ENCODE data around the gene TENT4B.
"Not testable (repeated sequence)": the region's sequence is repeated elsewhere in the genome, so short reads cannot be mapped to it uniquely, and the experiment has no call there.

TENT4B gene

DNA sequence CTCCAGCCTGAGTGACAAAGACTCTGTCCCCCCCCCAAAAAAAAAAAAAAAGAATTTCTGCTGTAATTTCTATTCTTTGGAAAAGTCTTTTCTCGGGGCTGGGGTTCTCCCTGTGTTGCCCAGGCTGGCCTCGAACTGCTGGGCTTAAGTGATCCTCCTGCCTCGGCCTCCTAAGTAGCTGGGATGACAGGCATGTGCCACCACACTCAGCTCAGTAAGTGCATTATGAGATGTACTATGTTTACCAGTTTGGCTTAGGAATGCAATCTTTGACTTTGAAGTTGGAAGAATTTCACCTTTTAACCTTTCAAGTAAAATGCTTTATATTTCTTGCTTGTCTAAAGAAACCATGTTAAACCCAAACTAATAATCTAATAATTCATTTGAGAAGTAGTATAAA is 85.2 kb downstream of the TENT4B start:
- DNase-seq = no peak

DNA sequence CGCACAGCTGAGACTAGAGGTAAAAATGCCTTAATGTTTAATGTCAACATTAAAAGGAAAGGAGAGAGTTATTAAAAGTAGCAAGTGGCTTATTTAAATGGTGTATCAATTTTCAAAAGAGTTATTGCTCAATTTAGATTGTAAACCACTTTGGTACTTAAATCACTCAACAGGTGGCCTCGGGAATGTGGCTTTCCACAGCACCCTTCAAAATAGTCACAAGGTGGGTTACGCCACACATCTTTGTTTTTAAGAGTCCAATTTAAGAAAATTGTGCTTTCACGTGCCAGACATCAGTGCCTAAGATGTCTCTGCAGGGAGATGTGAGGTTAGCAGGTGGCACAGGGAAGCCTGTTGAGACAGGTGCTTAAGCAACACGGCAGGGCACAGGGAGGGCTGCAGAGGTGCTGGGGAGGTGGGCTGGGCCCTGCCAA is 85.8 kb downstream of the TENT4B start:
- DNase-seq = no peak

DNA sequence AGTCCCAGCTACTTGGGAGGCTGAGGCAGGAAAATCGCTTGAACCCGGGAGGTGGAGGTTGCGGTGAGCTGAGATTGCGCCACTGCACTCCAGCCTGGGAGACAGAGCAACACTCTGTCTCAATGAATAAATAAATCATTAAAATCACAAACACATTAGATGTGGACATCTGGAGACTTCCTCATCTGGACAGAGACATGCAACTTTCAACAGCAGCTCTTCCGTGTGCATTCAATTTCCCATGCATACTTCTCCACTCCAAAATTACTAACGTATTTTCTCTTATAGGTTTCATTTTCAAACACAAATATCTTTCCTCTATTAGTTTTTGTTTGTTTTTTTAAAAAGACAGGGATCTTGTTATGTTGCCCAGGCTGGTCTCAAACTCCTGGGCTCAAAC is 89.9 kb downstream of the TENT4B start:
- DNase-seq = not testable (repeated sequence)

DNA sequence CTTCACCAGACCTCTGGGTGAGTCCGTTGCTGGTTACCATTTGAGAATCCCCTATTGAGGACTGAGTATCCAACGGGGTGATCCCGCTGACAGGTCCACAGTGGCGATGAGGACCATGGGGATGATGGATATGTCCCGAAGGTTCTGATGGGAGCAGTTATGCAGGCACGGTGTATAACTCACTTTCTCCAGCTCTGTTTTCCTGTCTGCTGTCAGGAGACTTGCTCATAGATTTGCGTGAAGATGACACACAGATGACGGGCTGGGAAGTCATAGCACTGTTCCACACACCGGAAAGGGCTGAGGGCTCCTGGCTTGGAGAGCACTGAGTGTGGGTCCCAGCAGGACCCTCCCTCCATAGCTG is 91.0 kb downstream of the TENT4B start:
- no peak for DNase-seq

DNA sequence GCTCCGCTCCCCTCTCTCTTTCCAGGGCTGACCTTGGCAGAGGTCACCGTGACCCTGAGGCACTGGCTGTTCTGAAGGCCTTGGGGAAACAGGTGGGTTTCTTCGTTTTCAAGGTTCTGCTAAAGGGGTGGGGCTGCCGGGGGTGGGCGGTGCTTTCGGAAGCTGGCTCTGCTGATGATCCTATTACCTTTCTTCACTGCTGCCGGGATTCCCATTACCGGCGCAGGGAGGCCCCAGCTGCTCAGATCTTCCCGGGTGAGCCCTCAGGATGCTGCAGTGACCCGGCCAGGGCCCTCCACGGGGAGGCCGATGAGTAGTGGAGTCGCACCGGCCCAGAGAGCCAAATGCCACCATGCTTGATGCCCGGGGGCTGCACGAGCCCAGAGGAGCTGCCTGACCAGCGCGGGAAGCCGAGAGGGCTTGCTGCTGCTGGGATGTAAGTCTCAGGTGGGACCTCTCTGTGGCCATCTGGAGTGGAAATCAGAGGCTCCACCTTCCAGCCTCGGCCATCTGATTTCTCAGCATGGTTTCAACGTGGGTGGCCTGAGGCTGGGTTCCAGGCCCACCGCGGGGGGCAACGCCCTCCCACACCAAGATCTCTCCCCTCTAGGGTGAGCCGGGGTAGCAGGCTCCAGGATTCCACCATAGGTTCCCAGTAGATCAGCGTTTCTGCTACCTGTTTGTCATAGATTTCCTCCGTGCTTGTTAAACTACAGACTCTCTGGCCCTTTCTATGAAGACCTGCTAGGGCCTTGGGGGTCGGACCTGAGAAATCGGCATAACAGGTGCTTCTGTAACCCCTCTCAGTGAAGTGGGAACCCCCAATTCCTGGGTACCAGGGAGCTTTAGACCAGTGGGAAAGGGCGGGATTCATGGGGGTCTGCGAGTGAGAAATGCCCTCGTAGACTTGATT is 91.7 kb downstream of the TENT4B start:
- no peak for DNase-seq

DNA sequence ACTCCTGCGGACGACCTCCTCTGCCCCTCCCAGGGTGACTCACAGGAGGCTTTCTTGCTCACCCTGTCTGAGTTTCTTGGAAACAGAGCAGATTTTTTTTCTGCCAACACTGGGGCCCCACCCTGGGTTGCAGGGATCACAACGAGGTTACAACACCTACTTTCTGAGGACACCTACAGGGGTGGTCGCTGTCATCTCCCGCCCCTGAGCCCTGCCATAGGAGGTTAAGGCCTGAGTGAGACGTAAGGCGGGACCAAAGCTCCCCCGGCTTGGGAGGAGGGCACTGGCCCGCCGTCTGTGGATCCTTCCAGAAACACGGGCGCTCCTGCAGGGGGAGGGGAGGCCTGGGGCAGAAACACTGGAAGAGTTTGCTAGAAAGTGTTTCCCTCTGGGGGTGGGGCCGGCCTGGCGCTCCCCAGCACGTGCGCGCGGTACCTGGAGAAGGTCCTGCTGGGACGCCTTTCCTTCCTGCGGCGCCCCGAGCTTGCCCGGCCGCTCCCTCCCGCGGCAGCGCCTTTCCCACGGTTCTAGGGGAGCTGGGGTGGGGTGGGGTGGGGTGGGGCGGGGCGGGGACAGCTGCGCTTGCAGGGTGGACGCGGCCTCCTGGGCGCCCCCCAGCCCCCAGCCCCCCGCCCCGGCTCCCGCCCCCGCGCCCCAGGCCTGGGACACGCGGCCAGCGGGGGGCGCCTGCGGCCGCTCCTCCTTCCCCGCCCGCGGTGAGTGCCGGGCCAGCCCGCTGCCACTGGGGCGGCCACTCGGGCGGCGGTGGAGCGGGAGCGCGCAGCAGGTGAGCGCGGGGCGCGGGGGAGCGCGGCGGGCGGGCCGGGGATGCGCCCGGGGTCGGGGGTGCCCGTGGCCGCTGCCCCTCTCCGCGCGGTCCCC is 92.6 kb downstream of the TENT4B start:
- DNase-seq = no peak

DNA sequence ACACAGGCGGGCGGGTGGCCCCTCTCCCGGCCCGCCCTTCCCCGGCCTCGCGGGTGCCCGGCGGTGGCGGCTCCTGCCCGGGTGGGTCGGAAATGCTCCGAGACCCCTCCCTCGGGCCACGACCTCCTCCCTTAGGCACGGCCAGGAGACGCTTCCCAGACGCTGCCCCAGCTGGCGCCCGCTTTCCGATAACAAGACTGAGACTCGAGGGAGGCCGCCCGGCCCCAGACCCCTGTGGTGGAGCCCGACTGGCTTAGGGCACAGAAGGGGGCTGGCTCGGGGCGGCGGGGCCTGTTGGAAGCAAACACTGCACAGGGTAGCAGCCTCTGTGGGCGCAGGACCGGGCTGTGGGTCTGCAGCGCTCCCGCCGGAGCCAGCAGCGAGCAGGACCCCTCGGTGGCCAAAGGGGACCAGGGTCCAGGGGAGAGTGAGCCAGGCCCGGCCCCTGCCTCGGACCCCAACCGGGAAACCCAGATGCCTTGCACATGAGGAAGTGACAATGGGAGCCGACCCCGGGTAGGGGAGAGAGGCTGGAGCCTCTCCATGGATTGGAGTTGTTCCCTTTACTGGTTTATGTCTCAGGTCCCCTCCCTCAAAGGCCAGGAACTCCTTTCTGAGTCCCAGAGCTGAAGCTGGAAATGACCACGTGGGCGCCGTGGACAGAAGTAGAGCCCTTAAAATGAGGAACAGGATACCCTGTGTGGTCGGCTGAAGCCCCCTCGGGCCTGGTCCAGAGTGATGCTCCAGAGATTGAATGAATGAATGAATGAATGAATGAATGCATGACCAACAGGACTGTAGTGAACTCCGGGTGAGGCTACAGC is 93.4 kb downstream of the TENT4B start:
- no peak for DNase-seq

DNA sequence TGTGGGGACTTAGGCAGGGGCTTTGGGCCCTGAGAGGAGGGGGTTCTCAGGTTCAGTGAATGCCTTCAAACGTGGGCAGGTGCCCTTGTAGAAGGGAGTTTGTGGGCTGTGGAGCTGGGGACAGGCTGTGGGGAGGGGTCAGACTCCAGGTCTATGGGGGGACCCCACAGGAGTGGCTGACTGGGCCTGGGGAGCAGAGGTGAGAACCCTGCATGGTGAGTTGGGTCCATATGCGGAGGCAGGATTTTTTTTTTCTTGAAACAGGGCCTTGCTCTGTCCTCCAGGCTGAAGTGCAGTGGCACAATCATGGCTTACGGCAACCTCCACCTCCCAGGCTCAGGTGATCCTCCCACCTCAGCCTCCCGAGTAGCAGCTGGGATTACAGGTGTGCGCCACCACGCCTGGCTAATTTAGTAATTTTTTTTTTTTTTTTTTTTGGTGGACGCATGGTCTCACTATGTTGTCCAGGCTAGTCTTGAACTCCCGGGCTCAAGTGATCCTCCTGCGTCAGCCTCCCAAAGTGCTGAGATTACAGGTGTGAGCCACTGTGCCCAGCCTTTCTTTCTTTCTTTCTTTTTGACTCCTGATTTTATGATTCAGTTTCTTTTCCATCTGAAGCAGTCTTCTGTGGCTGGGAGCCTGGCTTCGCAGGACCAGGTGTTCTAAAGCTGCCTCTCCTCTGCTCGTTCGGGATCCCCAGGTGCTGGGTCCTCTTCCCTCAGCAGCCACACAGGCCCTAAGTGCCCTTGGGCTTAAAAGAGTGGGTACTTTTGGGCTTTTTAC is 94.2 kb downstream of the TENT4B start:
- no peak for DNase-seq

DNA sequence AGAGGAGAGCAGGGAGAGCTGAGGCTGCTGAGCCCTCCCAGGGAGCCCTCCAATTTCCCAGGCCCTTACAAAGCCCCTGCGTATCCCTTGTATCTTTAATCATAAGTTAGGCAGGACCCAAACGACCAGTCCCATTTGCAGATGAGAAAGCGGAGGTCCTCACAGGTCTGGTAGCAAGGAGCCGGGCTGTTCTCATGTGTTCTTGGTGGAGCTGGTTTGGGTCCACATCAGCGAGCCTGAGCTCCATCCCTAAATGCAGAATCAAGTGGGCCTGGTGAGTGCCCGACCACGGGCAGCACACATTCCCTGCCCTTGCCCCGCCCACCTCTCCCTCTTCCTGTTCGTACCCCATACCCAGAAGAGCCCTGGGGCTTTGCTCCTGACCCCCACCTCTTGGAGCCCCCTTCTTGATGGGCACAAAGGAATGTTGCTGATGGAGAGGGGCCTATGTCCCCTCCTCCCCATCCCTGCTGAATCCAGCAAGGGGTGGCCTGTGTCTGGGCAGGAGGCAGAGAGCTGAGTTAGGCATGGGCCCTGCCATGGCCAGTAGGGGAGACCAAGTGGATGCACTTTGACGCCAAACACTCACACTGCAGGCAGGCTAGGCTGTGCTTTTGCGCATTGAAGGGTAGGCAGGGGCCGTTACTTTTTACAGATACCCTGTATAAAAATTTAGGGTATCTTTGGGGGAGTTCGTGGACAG is 95.0 kb downstream of the TENT4B start:
- DNase-seq = no peak

DNA sequence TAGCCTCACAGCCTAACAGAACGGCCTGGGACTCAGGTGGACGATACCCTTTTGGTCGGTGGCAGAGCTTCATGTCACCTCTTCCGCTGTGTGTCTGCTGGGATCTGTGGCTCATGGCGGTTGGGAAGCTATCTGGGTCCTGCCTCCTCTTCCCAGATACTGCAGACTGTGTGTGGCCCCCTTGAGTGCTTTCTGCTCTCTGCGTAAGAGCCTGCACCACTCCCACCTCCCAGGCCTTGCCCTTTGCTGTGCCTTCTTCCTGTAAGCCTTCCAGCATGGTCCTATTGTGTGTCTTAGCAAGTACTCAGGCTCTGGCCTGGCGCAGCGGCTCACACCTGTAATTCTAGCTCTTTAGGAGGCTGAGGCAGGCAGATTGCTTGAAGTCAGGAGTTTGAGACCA is 95.7 kb downstream of the TENT4B start:
- DNase-seq = no peak

DNA sequence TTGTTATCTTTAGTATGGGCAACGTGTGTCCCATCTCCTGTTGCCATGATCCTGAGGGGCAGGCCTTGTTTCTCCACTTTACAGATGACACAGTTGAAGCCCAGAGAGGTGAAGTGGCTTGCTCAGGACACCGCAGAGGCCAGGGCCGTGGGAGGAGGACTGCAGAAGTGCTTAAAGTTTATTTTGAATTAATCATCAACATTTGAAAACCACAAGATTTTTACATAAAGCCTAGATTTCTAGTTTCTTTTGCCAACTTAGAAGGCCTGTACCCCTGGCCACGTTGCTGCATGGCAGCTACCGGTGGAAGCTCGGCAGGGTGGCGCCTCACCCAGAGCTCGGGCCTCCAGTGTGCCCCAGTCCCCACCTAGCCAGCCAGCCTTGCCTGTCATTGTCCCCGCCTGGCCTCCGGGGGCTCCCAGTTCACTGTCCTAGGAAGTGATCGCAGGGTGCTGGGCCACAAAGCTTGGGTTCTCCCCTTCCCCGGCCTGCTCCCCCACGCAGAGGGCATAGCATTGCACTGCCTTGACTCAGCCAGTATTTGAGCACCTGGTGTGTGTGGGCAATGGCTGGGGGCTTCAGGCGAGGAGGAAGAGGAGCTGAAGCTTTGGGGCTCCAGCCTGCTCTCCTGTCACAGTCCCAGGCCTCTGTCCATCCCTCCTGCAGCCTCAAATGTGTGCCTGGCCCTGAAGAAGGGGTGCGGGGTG is 98.4 kb downstream of the TENT4B start:
- DNase-seq = no peak

DNA sequence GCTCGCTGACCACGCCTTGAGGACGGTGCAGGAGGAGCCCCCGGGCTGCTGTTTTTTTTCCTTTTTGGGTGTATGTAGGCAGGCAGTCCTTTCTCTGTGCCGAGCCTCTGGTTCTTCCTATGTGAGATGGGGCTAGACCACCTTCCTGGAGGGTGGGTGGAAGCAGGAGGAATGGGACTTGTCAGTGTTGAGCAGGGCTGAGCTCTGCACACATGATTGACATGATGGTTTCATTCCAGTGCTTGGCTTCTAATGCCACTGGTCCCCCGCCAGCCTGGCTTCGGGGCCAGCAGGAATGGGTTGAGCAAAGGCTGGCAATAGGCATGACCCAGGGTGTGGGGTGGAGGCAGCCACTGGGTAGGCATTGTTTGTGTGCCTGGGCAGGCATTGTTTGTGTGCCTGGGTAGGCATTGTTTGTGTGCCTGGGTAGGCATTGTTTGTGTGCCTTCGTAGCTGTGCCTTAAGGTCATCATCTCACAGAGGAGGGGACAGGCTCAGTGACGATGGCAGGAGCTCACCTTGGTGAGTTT is 99.0 kb downstream of the TENT4B start:
- no peak for DNase-seq

DNA sequence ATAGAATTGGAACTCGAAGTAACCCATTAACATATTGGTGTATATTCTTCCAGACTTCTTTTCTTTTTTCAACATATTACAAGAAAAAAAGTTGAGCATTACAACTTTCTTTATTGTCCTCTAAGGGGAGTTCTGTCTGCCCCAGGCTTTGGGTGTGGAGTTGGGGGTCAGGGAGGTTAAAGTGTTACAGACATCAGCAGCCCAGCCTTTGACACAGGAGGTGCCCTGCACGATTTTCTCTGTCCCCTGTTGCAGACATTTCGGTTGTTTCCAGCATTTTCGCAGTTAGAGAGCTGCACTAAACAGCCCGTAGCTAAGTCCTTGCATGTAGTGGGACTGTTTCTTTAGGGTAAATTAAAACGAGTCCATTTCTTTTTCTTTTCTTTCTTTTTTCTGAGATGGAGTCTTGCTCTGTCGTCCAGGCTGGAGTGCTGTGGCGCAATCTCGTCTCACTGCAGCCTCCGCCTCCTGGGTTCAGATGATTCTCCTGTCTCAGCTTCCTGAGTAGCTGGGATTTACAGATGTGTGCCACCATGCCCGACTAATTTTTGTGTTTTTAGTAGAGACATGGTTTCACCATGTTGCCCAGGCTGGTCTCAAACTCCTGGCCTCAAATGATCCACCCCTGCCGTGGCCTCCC is 99.9 kb downstream of the TENT4B start:
- no peak for DNase-seq

DNA sequence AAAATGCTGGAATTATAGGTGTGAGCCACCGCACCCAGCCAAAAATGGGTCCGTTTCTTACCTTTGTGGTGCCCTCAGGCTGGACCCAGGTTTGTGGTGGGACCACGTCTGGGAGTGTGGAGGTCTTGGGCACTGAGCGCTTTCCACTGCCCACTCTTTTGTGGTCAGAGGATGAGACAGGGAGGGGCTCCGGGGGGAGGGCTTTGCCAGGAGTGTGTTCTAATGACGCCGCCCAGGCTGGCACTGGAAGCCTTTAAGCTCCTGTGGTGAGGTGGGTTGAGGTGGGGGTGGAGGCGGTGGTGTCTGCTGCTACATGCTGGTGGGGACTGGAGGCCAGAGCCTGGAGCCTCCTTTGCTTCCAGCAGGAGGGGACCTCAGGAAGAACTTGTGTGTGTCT is 100.4 kb downstream of the TENT4B start:
- DNase-seq = no peak

DNA sequence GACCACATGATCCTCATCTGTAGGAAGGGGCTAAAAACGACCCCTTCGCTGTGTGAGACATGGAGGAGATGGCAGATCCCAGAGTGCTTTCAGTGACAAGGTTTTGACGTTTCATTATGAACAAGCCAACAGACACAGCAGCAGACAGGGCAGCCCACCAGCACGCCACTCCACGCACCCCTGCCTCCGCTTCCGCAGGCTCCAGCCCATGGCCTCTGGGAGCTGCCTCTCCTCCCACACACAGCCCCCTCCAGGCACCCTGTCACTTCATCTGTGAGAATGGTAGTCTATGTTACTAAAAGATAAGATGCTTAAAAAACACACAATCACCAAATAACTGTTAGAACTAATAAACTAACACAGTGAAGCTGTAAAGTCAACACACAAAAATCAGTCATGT is 101.0 kb downstream of the TENT4B start:
- DNase-seq = no peak

DNA sequence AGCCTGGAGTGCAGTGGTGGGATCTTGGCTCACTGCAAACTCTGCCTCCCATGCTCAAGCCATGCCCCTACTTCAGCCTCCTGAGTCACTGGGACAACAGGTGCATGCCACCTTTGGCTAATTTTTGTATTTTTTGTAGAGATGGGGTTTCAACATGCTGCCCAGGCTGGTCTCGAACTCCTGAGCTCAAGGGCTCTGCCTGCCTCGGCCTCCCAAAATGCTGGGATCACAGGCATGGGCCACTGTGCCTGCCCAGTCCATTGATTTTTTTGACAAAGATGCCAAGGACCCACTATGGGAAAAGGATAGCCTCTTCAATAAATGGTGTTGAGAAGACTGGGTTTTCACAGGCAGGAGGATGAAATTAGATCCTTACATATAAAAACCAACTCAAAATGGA is 102.4 kb downstream of the TENT4B start:
- no peak for DNase-seq

DNA sequence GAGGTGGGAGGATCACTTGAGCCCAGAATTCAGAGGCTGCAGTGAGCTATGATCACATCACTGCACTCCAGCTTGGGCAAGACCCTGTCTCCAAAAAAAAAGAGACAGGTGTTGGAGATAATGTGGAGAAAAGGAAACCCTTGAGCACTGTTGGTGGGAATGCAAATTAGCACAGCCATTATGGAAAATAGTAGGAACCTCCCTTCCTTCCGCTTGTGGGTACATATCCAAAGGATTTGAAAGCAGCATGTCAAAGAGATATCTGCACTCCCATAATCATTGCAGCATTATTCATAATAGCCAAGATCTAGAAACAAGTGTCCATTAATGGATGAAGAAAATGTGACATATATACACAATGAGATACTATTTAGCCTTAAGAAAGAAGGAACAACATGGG is 103.5 kb downstream of the TENT4B start:
- no peak for DNase-seq

DNA sequence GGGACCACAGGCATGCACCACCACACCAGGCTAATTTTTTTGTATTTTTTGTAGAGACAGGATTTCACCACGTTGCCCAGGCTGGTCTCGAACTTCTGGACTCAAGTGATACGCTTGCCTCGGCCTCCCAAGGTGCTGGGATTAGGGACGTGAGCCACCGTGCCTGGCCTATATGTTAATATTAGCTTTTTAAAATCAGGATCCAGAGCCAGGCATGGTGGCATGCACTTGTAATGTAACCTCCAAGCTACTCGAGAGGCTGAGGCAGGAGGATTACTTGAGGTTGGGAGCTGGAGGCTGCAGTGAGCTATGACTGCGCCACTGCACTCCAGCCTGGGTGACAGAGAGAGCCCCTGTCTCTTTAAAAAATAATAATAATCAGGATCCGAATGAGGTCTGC is 104.8 kb downstream of the TENT4B start:
- no peak for DNase-seq

DNA sequence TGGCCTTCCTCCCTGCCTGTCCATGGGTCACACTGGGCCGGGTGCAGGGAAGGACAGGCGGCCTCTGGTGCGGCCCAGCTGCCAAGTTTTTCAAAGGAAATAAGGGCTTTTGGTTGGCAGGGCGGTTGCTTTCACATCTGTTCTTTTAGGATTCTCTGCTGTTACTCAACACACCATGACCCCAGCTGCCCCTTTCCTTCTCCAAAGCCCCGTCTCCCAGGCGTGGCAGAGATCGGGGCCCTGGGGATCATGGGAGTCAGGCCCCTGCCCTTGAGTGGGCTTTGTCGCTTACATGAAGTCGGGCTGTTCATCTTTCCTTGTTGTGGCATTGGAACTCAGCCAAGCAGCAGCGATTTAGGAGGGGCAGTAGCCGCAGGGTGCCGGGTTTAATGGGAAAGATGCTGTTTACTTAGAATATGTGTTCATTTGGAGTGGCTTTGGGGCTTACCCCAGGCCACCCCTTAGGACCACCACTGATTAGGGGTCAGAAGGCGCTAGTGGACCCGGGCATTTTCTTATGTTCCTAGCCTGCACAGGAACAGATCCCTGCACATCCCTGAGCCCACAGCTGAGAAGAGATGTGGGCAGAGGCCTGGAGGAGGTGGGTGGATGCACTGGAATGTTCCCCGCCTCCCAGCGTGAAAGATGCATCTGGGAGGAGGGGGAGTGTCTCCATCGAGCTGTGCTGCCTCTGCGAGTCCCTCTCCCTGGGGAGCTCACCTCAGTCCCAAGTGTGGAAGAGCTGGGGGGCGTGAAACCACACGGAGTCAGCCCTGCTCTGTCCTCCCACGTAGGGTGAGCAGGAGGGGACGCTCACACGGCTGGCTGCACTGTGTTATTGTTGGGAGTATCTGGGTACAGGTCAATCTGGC is 106.5 kb downstream of the TENT4B start:
- no peak for DNase-seq

All from GDM1 (cell line).